ENCODE data around the gene G6PC3.

DNA sequence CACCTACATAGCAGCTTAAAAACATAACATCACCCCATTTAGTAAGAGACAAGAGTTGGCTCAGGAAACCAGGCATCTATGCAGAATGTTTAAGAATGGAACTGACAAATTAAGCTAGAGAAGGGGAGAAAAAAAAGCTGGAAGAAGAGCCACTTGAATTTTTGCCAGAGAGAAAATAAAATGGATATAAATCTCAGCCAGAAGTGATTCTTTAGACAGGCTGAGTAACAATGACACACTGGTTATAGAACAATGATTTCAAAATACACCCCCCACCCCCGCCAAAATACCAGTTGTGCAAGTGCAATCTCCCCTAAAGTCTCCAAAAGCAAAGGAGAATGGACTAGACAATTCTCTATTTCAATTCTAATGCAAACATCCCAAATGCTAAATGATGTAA lies 26.5 kb upstream of the G6PC3 start:
- no peak for TF ChIP-seq POLR2A (IDR thresholded peaks at IDR 0.05)
- TF ChIP-seq, protein P1, sequence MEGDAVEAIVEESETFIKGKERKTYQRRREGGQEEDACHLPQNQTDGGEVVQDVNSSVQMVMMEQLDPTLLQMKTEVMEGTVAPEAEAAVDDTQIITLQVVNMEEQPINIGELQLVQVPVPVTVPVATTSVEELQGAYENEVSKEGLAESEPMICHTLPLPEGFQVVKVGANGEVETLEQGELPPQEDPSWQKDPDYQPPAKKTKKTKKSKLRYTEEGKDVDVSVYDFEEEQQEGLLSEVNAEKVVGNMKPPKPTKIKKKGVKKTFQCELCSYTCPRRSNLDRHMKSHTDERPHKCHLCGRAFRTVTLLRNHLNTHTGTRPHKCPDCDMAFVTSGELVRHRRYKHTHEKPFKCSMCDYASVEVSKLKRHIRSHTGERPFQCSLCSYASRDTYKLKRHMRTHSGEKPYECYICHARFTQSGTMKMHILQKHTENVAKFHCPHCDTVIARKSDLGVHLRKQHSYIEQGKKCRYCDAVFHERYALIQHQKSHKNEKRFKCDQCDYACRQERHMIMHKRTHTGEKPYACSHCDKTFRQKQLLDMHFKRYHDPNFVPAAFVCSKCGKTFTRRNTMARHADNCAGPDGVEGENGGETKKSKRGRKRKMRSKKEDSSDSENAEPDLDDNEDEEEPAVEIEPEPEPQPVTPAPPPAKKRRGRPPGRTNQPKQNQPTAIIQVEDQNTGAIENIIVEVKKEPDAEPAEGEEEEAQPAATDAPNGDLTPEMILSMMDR (IDR thresholded peaks at IDR 0.05), result no peak
